Urinary bladder (tissue), 4 donors: ENCODE measurements around the gene FLCN. TPM values are rescaled to one million over a fixed set of nuclear protein-coding genes. Genes with fewer than 3 reads are reported as not detected.

Experiments used
- DNase-seq: peaks from one replicate; pipeline ENCODE4 v3.0.0-alpha.2; 2015; ENCODE audit errors: extremely low spot score
- H3K27ac ChIP-seq: one replicate; pipeline ENCODE4 v1.5.1; 2013; ENCODE audit warnings: low read depth, mild to moderate bottlenecking, moderate library complexity
- H3K36me3 ChIP-seq: one replicate; pipeline ENCODE4 v1.6.1; 2013; ENCODE audit warnings: mild to moderate bottlenecking, moderate library complexity; ENCODE audit not compliant: insufficient read depth
- H3K4me1 ChIP-seq: one replicate; pipeline ENCODE4 v1.6.1; 2013; ENCODE audit warnings: mild to moderate bottlenecking, moderate library complexity; ENCODE audit not compliant: insufficient read depth
- H3K4me3 ChIP-seq: one replicate; pipeline ENCODE4 v1.5.1; 2013; ENCODE audit warnings: low read depth, low read length
- WGBS: extraction: QIAGEN DNeasy Blood & Tissue Kit; methylation state at CpG from one replicate; pipeline ENCODE4 v1.1.7; 2013; 5-methylcytosine and 5-hydroxymethylcytosine counted together
- polyA plus RNA-seq: library from polyadenylated mRNA; stranded (reverse); fragments of 200-250 nt; gene quantifications from one replicate; pipeline ENCODE4 v1.2.3, GENCODE V29; 2013
- total RNA-seq: library from RNA; depleted of rRNA; stranded (reverse); fragments of >200 nt; gene quantifications from one replicate; pipeline ENCODE4 v1.2.3, GENCODE V29; 2014
- donor health status: healthy with polysubstance abuse.
- donor health status: healthy.

FLCN gene
- total and polyA plus RNA-seq, 2 donors = 31.3 to 35.9 TPM

DNA sequence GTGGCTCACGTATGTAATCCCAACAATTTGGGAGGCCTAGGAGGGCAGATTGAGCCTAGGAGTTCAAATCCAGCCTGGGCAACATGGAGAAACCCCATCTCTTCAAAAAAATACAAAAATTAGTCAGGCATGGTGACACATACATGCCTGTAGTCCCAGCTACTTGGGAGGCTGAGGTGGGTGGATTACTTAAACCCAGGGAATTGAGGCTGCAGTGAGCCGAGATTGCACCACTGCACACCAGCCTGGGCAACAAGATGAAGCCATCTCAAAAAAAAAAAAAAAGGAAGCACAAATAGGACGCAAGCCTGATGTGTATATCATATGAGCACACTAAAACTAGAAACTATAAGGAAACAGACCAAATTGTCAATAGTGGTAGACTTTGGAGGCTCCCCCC is 17.1 kb upstream of the FLCN start:
- WGBS = 90% methylated on average over 3 of the region's 3 CpGs
- H3K4me3 ChIP-seq = no peak overlapping the region
- H3K27ac ChIP-seq = no peak overlapping the region
- H3K4me1 ChIP-seq = no peaks in the 10 kb centered on the region
- no peak for DNase-seq
- H3K36me3 ChIP-seq = no peaks in the 10 kb centered on the region

- Histone ChIP-seq H3K36me3 (no peaks in the 10 kb centered on the region), H3K27ac (no peak overlapping the region), H3K4me1 (no peaks in the 10 kb centered on the region), H3K4me3 (no peak overlapping the region)
- DNase-seq = no peak
- 84% methylated on average over 3 of the region's 3 CpGs for WGBS
Observed at GRCh38 chr17:17253406-17253805, 16.4 kb upstream of the FLCN start.

- WGBS = 78% methylated on average over 9 of the region's 9 CpGs
- Histone ChIP-seq H3K27ac (no peak overlapping the region), H3K36me3 (no peaks in the 10 kb centered on the region), H3K4me3 (no peak overlapping the region), H3K4me1 (no peaks in the 10 kb centered on the region)
- DNase-seq = no peak
Observed at GRCh38 chr17:17252149-17252661, 15.2 kb upstream of the FLCN start.

GRCh38 chr17:17246879-17247278 is 9.9 kb upstream of the FLCN start:
- 86% methylated on average over 3 of the region's 3 CpGs for WGBS
- no peak for DNase-seq
- H3K4me3 ChIP-seq = no peak overlapping the region
- H3K36me3 ChIP-seq = no peaks in the 10 kb centered on the region
- H3K4me1 ChIP-seq = no peaks in the 10 kb centered on the region
- H3K27ac ChIP-seq = no peak overlapping the region

- Histone ChIP-seq H3K4me3 (no peak overlapping the region), H3K27ac (no peak overlapping the region), H3K4me1 (no peaks in the 10 kb centered on the region), H3K36me3 (no peaks in the 10 kb centered on the region)
- 88% methylated on average over 6 of the region's 6 CpGs for WGBS
- DNase-seq = no peak
Observed at GRCh38 chr17:17243163-17243562, 6.2 kb upstream of the FLCN start.

GRCh38 chr17:17242246-17242645 is 5.3 kb upstream of the FLCN start:
- H3K4me1 ChIP-seq = no peaks in the 10 kb centered on the region
- WGBS = 94% methylated on average over 7 of the region's 7 CpGs
- no peaks in the 10 kb centered on the region for H3K36me3 ChIP-seq
- no peak overlapping the region for H3K4me3 ChIP-seq
- DNase-seq = no peak
- H3K27ac ChIP-seq = no peak overlapping the region

DNA sequence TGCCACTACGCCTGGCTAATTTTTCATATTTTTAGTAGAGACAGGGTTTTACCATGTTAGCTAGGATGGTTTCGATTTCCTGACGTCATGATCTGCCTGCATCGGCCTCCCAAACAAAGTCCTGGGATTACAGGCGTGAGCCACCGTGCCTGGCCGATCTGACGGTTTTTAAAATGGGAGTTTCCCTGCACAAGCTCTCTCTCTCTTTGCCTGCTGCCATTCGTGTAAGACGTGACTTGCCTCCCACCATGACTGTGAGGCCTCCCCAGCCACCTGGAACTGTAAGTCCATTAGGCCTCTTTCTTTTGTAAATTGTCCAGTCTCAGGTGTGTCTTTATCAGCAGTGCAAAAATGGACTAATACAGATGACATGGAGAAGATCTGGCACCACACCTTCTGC is 4.7 kb upstream of the FLCN start:
- WGBS = 91% methylated on average over 10 of the region's 10 CpGs
- H3K36me3 ChIP-seq = no peaks in the 10 kb centered on the region
- H3K4me1 ChIP-seq = no peaks in the 10 kb centered on the region
- no peak for DNase-seq
- H3K27ac ChIP-seq = no peak overlapping the region
- H3K4me3 ChIP-seq = no peak overlapping the region

DNA sequence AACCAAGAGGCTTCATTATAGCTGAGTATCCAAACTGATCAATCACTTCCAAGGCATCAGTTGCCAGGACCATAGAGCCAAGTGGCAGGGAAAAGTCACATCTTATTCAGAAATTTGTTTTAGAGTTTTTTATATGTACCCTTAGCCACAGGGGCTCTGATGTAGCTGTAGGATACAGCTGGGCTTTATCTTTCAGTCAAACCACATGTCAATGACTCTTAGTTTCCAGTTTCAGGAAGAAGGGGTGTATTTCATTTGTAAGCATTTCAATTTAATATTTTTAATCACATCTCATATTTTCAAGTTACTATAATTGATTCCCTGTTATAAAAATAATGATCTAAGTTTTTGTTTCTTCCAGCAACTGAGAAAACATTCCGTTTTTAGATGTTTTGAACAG is 2.9 kb upstream of the FLCN start:
- 68% methylated on average over 1 of the region's 1 CpG for WGBS
- Histone ChIP-seq H3K4me3 (no peak overlapping the region), H3K4me1 (no peaks in the 10 kb centered on the region), H3K27ac (no peak overlapping the region), H3K36me3 (no peaks in the 10 kb centered on the region)
- no peak for DNase-seq

DNA sequence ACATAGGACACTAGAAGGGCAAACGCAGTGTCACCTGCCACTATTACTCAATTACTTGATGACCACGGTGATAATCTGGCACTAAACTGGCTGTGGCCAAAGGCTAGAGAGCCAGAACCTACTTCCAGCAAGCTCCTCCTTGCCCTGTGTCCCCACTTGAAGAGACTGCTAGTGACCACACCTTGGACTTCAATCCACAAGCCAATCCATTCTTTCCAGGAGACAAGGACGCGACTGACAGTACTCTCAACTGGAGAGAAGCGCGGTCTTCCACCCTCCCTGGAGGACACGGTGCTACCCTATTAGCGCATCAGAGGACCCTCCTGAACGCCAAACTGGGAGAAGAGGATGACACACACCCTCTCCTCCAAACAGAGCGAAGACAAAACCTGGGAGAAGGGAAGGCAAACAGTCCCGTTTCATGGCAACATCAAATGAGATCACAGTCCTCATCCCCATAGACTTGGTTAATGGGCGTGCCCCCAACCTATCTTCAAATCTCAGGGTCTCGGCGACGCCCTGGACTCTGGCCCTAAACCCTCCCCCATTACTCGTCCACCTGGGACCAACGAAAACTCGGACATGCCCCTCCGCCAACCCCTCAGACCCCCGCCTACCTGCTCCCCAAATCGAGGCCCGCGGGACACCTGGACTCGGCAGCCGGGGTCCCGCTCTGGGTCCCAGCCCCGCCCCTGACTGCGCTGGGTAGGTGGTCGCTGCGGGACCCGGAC is 508 bp downstream of the FLCN start:
- WGBS = 1% methylated on average over 31 of the region's 31 CpGs
- DNase-seq = no peak
- H3K4me3 ChIP-seq = peak overlapping the region; percentile 89
- no peaks in the 10 kb centered on the region for H3K4me1 ChIP-seq
- H3K36me3 ChIP-seq = no peaks in the 10 kb centered on the region
- H3K27ac ChIP-seq = peak overlapping the region; percentile 89

DNA sequence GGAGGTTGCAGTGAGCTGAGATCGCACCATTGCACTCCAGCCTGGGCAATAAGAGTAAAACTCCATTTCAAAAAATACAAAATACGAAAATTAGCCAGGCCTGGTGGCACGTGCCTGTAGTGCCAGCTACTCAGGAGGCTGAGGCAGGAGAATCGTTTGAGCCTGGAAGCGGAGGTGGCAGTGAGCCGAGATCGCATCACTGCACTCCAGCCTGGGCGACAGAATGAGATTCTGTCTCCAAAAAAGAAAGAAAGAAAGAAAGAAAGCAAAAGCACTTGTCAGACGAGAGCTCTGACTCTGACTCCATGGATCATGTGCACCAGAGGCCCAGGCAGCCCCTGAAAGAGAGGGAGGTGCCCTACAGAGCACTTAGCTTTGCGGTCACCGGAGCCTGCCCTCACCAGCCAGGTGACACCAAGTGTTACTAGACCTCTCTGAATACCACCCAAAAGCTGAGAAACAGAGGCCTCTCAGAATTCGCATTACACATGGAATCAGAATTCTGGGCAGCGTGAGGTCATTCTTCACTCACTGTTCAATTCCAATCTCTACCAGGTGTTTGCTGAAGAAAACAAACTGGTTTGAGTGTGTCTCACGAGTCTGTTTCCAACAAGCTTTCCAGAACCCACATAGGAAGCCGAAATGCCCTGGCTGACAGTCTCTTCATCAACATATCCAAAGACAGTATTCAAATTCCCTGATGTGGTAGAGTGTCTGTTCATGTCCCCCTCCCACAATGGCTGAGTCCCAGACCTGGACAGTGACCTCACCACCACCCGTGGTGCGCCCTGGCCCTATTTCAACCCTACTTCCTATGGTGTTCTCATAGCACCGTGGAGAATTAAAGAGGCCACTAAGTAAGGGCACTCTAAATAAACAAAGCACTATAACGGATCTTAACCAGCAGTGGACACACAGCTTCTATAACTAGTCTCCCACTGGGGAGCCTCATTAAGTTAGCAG is 1.5 kb downstream of the FLCN start:
- H3K4me3 ChIP-seq = peak overlapping the region; percentile 89
- H3K4me1 ChIP-seq = no peaks in the 10 kb centered on the region
- no peaks in the 10 kb centered on the region for H3K36me3 ChIP-seq
- no peak for DNase-seq
- H3K27ac ChIP-seq = no peak overlapping the region
- 59% methylated on average over 19 of the region's 19 CpGs for whole genome bisulfite sequencing

DNA sequence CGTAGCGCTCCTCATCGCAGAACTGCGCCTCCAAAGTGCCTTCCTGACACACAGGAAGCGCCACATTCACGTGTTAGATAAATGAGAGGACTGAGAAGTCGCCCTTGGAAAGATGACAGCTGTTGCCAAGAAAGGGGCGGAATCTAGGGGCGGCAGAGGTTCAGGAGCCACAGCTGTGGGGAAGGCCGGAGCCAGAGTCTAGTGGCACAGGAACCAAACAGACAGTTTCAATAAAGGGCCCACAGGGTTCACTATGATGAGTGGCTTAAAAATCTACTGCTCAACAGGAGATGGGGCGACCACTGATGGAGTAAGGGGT is 4.7 kb downstream of the FLCN start:
- Histone ChIP-seq H3K4me1 (no peaks in the 10 kb centered on the region), H3K27ac (no peak overlapping the region), H3K36me3 (peaks cover 2% of the 10 kb centered on the region), H3K4me3 (no peak overlapping the region)
- WGBS = 81% methylated on average over 11 of the region's 11 CpGs
- DNase-seq = no peak

DNA sequence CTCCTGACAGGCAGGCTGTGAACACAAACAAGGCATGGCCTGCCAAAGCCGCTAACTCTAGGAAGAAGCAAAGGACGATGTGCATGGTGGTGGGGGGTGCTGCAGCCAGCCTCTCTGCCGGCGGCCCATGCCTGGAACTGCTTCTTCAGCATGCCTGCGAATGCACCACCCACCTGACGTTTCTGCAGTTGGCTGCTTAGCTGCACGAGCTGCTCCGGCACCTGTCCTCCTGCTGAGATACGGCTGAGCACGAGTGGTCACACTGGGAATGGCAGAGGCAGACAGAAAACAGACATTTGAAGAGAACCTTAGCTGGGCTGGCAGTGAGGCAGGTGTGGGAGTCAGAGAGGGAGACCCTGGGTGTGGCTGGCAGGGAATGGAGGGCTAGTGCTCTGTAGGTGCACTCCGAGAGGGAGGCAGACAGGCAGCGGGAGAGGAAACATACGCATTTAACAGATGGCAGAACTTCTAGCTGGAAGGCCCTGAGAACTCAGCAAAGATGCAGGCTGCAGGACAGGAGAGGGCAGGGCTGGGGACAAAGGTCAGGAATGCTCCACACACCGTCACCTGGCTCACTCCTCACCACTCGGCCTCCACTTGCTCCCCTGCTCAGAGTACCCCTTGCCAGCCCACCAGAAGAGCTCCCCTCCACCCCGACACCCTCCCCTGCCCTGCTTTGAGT is 5.2 kb downstream of the FLCN start:
- H3K27ac ChIP-seq = no peak overlapping the region
- no peak for DNase-seq
- H3K4me1 ChIP-seq = no peaks in the 10 kb centered on the region
- no peak overlapping the region for H3K4me3 ChIP-seq
- peaks cover 2% of the 10 kb centered on the region for H3K36me3 ChIP-seq
- WGBS = 84% methylated on average over 16 of the region's 16 CpGs

- H3K4me1 ChIP-seq = no peaks in the 10 kb centered on the region
- no peak overlapping the region for H3K4me3 ChIP-seq
- 91% methylated on average over 26 of the region's 26 CpGs for WGBS
- H3K36me3 ChIP-seq = peaks cover 4% of the 10 kb centered on the region
- DNase-seq = no peak
- no peak overlapping the region for H3K27ac ChIP-seq
Observed at GRCh38 chr17:17229416-17230384, 7.3 kb downstream of the FLCN start.
